ENCODE data around the gene SSC4D. TPM values are rescaled to one million over a fixed set of nuclear protein-coding genes. Genes with fewer than 3 reads are reported as not detected.
"Not testable (repeated sequence)": the region's sequence is repeated elsewhere in the genome, so short reads cannot be mapped to it uniquely, and the experiment has no call there.

Gene SSC4D
- total and polyA plus RNA-seq, 4 experiments from 2014 or later, result 0.31 TPM; not detected in 3

GRCh38 chr7:76403097-76403496 is 6.4 kb downstream of the SSC4D start:
- H3K27me3 Mint-ChIP-seq; H3K27ac ChIP-seq (ENCODE audit: low read depth, low read length); POLR2A ChIA-PET (ENCODE audit: partially characterized antibody); H3K4me3 Mint-ChIP-seq; H3K4me1 ChIP-seq (ENCODE audit: insufficient read depth, low read length); intact Hi-C loops (cut with micrococcal nuclease); H3K4me1 Mint-ChIP-seq; H3K4me3 ChIP-seq (ENCODE audit: low read length in 2 of 2); H3K27me3 ChIP-seq (ENCODE audit: insufficient read depth, low read length); H3K36me3 ChIP-seq (ENCODE audit: insufficient read depth, low read length); H3K9me3 Mint-ChIP-seq; CTCF ChIA-PET (ENCODE audit: partially characterized antibody); DNase-seq; H3K36me3 Mint-ChIP-seq; H3K9me3 ChIP-seq (ENCODE audit: control insufficient read depth in 1 of 2, low read length in 2 of 2): not testable (repeated sequence)
- H3K27ac Mint-ChIP-seq, result peak overlapping the region in 1 of 7 donors; percentile 46

- POLR2A ChIA-PET (ENCODE audit: partially characterized antibody), result no interaction called here
- CTCF ChIA-PET (ENCODE audit: partially characterized antibody), result no interaction called here
- H3K27me3 Mint-ChIP-seq, result no peaks in the 10 kb centered on the region
- intact Hi-C loops (cut with micrococcal nuclease), result no loop called here
- H3K9me3 ChIP-seq (ENCODE audit: control insufficient read depth in 1 of 2, low read length in 2 of 2), result no peaks in the 10 kb centered on the region
- H3K9me3 Mint-ChIP-seq, result no peaks in the 10 kb centered on the region
- H3K27ac ChIP-seq (ENCODE audit: low read depth, low read length), result no peak overlapping the region
- H3K36me3 Mint-ChIP-seq, result no peaks in the 10 kb centered on the region
- H3K4me3 ChIP-seq (ENCODE audit: low read length in 2 of 2), result no peak overlapping the region
- H3K4me3 Mint-ChIP-seq, result no peak overlapping the region
- H3K4me1 Mint-ChIP-seq, result peaks cover 6 to 17% (median 13%) of the 10 kb centered on the region in 4 donors
- H3K36me3 ChIP-seq (ENCODE audit: insufficient read depth, low read length), result no peaks in the 10 kb centered on the region
- DNase-seq, result no peak
- no peak overlapping the region for H3K27ac Mint-ChIP-seq
- peaks cover 18% of the 10 kb centered on the region for H3K4me1 ChIP-seq (ENCODE audit: insufficient read depth, low read length)
- no peaks in the 10 kb centered on the region for H3K27me3 ChIP-seq (ENCODE audit: insufficient read depth, low read length)
Measured at GRCh38 chr7:76400248-76400647, 9.2 kb downstream of the SSC4D start.

GRCh38 chr7:76397409-76398183 is 11.9 kb downstream of the SSC4D start:
- peaks cover 9 to 27% (median 19%) of the 10 kb centered on the region in 4 donors for H3K4me1 Mint-ChIP-seq
- H3K27me3 Mint-ChIP-seq, result no peaks in the 10 kb centered on the region
- H3K4me1 ChIP-seq (ENCODE audit: insufficient read depth, low read length), result peaks cover 25% of the 10 kb centered on the region
- H3K27ac Mint-ChIP-seq, result peak overlapping the region; percentile 31 to 87 (median 61)
- H3K36me3 ChIP-seq (ENCODE audit: insufficient read depth, low read length), result no peaks in the 10 kb centered on the region
- peak overlapping the region in 1 of 2 donors; percentile 64 for H3K4me3 ChIP-seq (ENCODE audit: low read length in 2 of 2)
- H3K27ac ChIP-seq (ENCODE audit: low read depth, low read length), result no peak overlapping the region
- no peaks in the 10 kb centered on the region for H3K9me3 ChIP-seq (ENCODE audit: control insufficient read depth in 1 of 2, low read length in 2 of 2)
- no peaks in the 10 kb centered on the region for H3K9me3 Mint-ChIP-seq
- POLR2A ChIA-PET (ENCODE audit: partially characterized antibody), result interaction anchor here (1.0 to 1.9 kb wide), 2 partner anchors 39 to 79 kb away, joined by 3 to 8 read pairs; partner anchors contain the start of gene YWHAG
- no peaks in the 10 kb centered on the region for H3K36me3 Mint-ChIP-seq
- peak; percentile 67 to 76 (median 71) for DNase-seq
- intact Hi-C loops (cut with micrococcal nuclease), result loop anchor here (1.0 kb wide), 1 partner anchor 38 kb away; no protein-coding TSS in a partner anchor
- H3K27me3 ChIP-seq (ENCODE audit: insufficient read depth, low read length), result no peaks in the 10 kb centered on the region
- peak overlapping the region; percentile 79 to 90 (median 84) for H3K4me3 Mint-ChIP-seq
- CTCF ChIA-PET (ENCODE audit: partially characterized antibody), result interaction anchor here (0.7 to 0.9 kb wide), 2 partner anchors 10 to 30 kb away, joined by 3 read pairs; no protein-coding TSS in a partner anchor

GRCh38 chr7:76396864-76397263 is 12.6 kb downstream of the SSC4D start:
- no peaks in the 10 kb centered on the region for H3K27me3 Mint-ChIP-seq
- POLR2A ChIA-PET (ENCODE audit: partially characterized antibody), result interaction anchor here (1.0 to 1.9 kb wide), 2 partner anchors 38 to 79 kb away, joined by 3 to 8 read pairs; partner anchors contain the start of gene YWHAG
- H3K9me3 ChIP-seq (ENCODE audit: control insufficient read depth in 1 of 2, low read length in 2 of 2), result no peaks in the 10 kb centered on the region
- peaks cover 11 to 34% (median 20%) of the 10 kb centered on the region in 4 donors for H3K4me1 Mint-ChIP-seq
- no peaks in the 10 kb centered on the region for H3K9me3 Mint-ChIP-seq
- peaks cover 28% of the 10 kb centered on the region for H3K4me1 ChIP-seq (ENCODE audit: insufficient read depth, low read length)
- intact Hi-C loops (cut with micrococcal nuclease), result loop anchor here (1.0 kb wide), 1 partner anchor 38 kb away; no protein-coding TSS in a partner anchor
- H3K4me3 Mint-ChIP-seq, result peak overlapping the region; percentile 63 to 86 (median 73)
- CTCF ChIA-PET (ENCODE audit: partially characterized antibody), result interaction anchor here (0.7 kb wide), 1 partner anchor 11 kb away, joined by 3 read pairs; no protein-coding TSS in a partner anchor
- H3K27me3 ChIP-seq (ENCODE audit: insufficient read depth, low read length), result no peaks in the 10 kb centered on the region
- DNase-seq, result no peak
- H3K36me3 ChIP-seq (ENCODE audit: insufficient read depth, low read length), result no peaks in the 10 kb centered on the region
- H3K36me3 Mint-ChIP-seq, result no peaks in the 10 kb centered on the region
- peak overlapping the region in 4 of 7 donors; percentile 13 to 68 (median 46) for H3K27ac Mint-ChIP-seq
- H3K4me3 ChIP-seq (ENCODE audit: low read length in 2 of 2), result peak overlapping the region in 1 of 2 donors; percentile 64
- no peak overlapping the region for H3K27ac ChIP-seq (ENCODE audit: low read depth, low read length)

- no peak overlapping the region for H3K4me3 ChIP-seq (ENCODE audit: low read length in 2 of 2)
- Mint-ChIP-seq H3K4me3 (peak overlapping the region in 3 of 8 donors; percentile 35 to 86 (median 52)), H3K4me1 (peaks cover 11 to 35% (median 20%) of the 10 kb centered on the region in 4 donors), H3K9me3 (no peaks in the 10 kb centered on the region), H3K36me3 (no peaks in the 10 kb centered on the region), H3K27ac (no peak overlapping the region), H3K27me3 (no peaks in the 10 kb centered on the region)
- peaks cover 28% of the 10 kb centered on the region for H3K4me1 ChIP-seq (ENCODE audit: insufficient read depth, low read length)
- H3K27me3 ChIP-seq (ENCODE audit: insufficient read depth, low read length), result no peaks in the 10 kb centered on the region
- H3K9me3 ChIP-seq (ENCODE audit: control insufficient read depth in 1 of 2, low read length in 2 of 2), result no peaks in the 10 kb centered on the region
- no peak for DNase-seq
- POLR2A ChIA-PET (ENCODE audit: partially characterized antibody), result no interaction called here
- CTCF ChIA-PET (ENCODE audit: partially characterized antibody), result no interaction called here
- H3K36me3 ChIP-seq (ENCODE audit: insufficient read depth, low read length), result no peaks in the 10 kb centered on the region
- intact Hi-C loops (cut with micrococcal nuclease), result no loop called here
- H3K27ac ChIP-seq (ENCODE audit: low read depth, low read length), result no peak overlapping the region
Measured at GRCh38 chr7:76395965-76396726, 13.4 kb downstream of the SSC4D start.

- H3K9me3 ChIP-seq (ENCODE audit: control insufficient read depth in 1 of 2, low read length in 2 of 2); H3K27me3 Mint-ChIP-seq; H3K36me3 Mint-ChIP-seq; DNase-seq; H3K9me3 Mint-ChIP-seq; H3K36me3 ChIP-seq (ENCODE audit: insufficient read depth, low read length); H3K27me3 ChIP-seq (ENCODE audit: insufficient read depth, low read length); H3K4me3 ChIP-seq (ENCODE audit: low read length in 2 of 2); H3K27ac ChIP-seq (ENCODE audit: low read depth, low read length); intact Hi-C loops (cut with micrococcal nuclease); POLR2A ChIA-PET (ENCODE audit: partially characterized antibody); CTCF ChIA-PET (ENCODE audit: partially characterized antibody): not testable (repeated sequence)
- H3K4me1 ChIP-seq (ENCODE audit: insufficient read depth, low read length), result peaks cover 28% of the 10 kb centered on the region
- Mint-ChIP-seq H3K4me3 (peak overlapping the region in 1 of 8 donors; percentile 33), H3K4me1 (peaks cover 10 to 35% (median 20%) of the 10 kb centered on the region in 4 donors), H3K27ac (peak overlapping the region in 1 of 7 donors; percentile 57)
Measured at GRCh38 chr7:76395605-76395964, 13.9 kb downstream of the SSC4D start.

GRCh38 chr7:76394957-76395356 is 14.5 kb downstream of the SSC4D start:
- peak overlapping the region in 2 of 8 donors; percentile 65 to 69 for H3K4me3 Mint-ChIP-seq
- H3K9me3 ChIP-seq (ENCODE audit: control insufficient read depth in 1 of 2, low read length in 2 of 2), result no peaks in the 10 kb centered on the region
- POLR2A ChIA-PET (ENCODE audit: partially characterized antibody), result interaction anchor here (0.7 to 2.8 kb wide), 2 partner anchors 9 to 36 kb away, joined by 3 to 26 read pairs; partner anchors contain the start of gene YWHAG
- H3K4me3 ChIP-seq (ENCODE audit: low read length in 2 of 2), result no peak overlapping the region
- peaks cover 10 to 35% (median 20%) of the 10 kb centered on the region in 4 donors for H3K4me1 Mint-ChIP-seq
- CTCF ChIA-PET (ENCODE audit: partially characterized antibody), result interaction anchor here (0.9 kb wide), 2 partner anchors 11 to 36 kb away, joined by 3 to 4 read pairs; partner anchors contain the start of gene YWHAG
- no peaks in the 10 kb centered on the region for H3K36me3 Mint-ChIP-seq
- intact Hi-C loops (cut with micrococcal nuclease), result no loop called here
- H3K27ac ChIP-seq (ENCODE audit: low read depth, low read length), result no peak overlapping the region
- peaks cover 28% of the 10 kb centered on the region for H3K4me1 ChIP-seq (ENCODE audit: insufficient read depth, low read length)
- H3K36me3 ChIP-seq (ENCODE audit: insufficient read depth, low read length), result no peaks in the 10 kb centered on the region
- no peaks in the 10 kb centered on the region for H3K9me3 Mint-ChIP-seq
- no peaks in the 10 kb centered on the region for H3K27me3 ChIP-seq (ENCODE audit: insufficient read depth, low read length)
- peak overlapping the region in 3 of 7 donors; percentile 12 to 57 (median 13) for H3K27ac Mint-ChIP-seq
- H3K27me3 Mint-ChIP-seq, result no peaks in the 10 kb centered on the region
- no peak for DNase-seq
